Endodermal cell (in vitro differentiated cells): ENCODE data around the gene TREH. TPM values are rescaled to one million over a fixed set of nuclear protein-coding genes. Genes with fewer than 3 reads are reported as not detected.
A peak's percentile ranks its signal among the peaks of the same experiment; 100 is the strongest.

ENCODE experiments used
- DNase-seq: peaks from one replicate; pipeline ENCODE4 v3.0.0-alpha.2; 2017
- H3K27ac ChIP-seq: 2 replicates; pipeline ENCODE4 v1.5.1; 2013; ENCODE audit warnings: mild to moderate bottlenecking, low read depth, low read length, moderate library complexity
- H3K27me3 ChIP-seq: 2 replicates; pipeline ENCODE4 v1.6.1; 2013; ENCODE audit warnings: mild to moderate bottlenecking, low read length, moderate library complexity; ENCODE audit not compliant: insufficient read depth, control insufficient read depth, poor library complexity, severe bottlenecking
- H3K36me3 ChIP-seq: 2 replicates; pipeline ENCODE4 v1.7.0; 2013; ENCODE audit warnings: mild to moderate bottlenecking, low read length, moderate library complexity; ENCODE audit not compliant: control insufficient read depth, insufficient read depth
- H3K4me1 ChIP-seq: one replicate; pipeline ENCODE4 v1.7.0; 2013; ENCODE audit warnings: low read length; ENCODE audit not compliant: control insufficient read depth, insufficient read depth
- H3K4me3 ChIP-seq: 2 replicates; pipeline ENCODE4 v1.5.1; 2013; ENCODE audit warnings: mild to moderate bottlenecking, low read length, moderate library complexity
- H3K9ac ChIP-seq: 2 replicates; pipeline ENCODE4 v1.6.1; 2013; ENCODE audit warnings: mild to moderate bottlenecking, low read length, moderate library complexity; ENCODE audit not compliant: poor library complexity, severe bottlenecking; ENCODE audit errors: extremely low read depth
- H3K9me3 ChIP-seq: 2 replicates; pipeline ENCODE4 v1.6.1; 2013; ENCODE audit warnings: mild to moderate bottlenecking, low read length, moderate library complexity; ENCODE audit not compliant: control insufficient read depth
- H3K27ac Mint-ChIP-seq: 2 replicates; pipeline ENCODE4 v1.8.0; 2020; ENCODE audit warnings: mixed read lengths
- H3K27me3 Mint-ChIP-seq: 2 replicates; pipeline ENCODE4 v1.8.0; 2021; ENCODE audit warnings: mild to moderate bottlenecking, mixed read lengths; ENCODE audit not compliant: insufficient read depth
- H3K36me3 Mint-ChIP-seq: 2 replicates; pipeline ENCODE4 v1.8.0; 2020; ENCODE audit warnings: low read depth, mixed read lengths
- H3K4me1 Mint-ChIP-seq: 2 replicates; pipeline ENCODE4 v1.8.0; 2020; ENCODE audit warnings: mixed read lengths
- H3K4me3 Mint-ChIP-seq: 2 replicates; pipeline ENCODE4 v1.8.0; 2020; ENCODE audit warnings: mild to moderate bottlenecking, moderate library complexity, mixed read lengths
- H3K9me3 Mint-ChIP-seq: 2 replicates; pipeline ENCODE4 v1.8.0; 2020; ENCODE audit warnings: mild to moderate bottlenecking, mixed read lengths
- CTCF ChIP-seq: fragments of 200-600 bp; sonication (generic); conservative IDR thresholded peaks from 2 replicates; pipeline ENCODE4 v1.5.0; 2021; ENCODE audit warnings: antibody characterized with exemption, mild to moderate bottlenecking
- WGBS, 2 experiments: methylation state at CpG; one replicate each; pipeline versions ENCODE4 v1.1.5 to v1.1.7; 2013; ENCODE audit warnings: missing lambda C conversion rate in 2 of 2, mixed read lengths in 1 of 2; ENCODE audit not compliant: insufficient coverage in 1 of 2, insufficient read length in 1 of 2; 5-methylcytosine and 5-hydroxymethylcytosine counted together
- total RNA-seq, 2 donors: library from RNA; stranded (reverse); fragmentation: NEBNext Ultra II Directional in 1 of 2; extraction: Animal tissue kit (Norgen Biotek cat#: 25700) in 1 of 2; gene quantifications; 2 replicates in 1 of 2; 3 replicates in 1 of 2; pipeline ENCODE4 v1.2.1, GENCODE V29; 2021

The TREH gene
- total RNA-seq, 2 donors from 2014 or later = not detected

GRCh38 chr11:118660681-118661424 is 18.6 kb downstream of the TREH start:
- Mint-ChIP-seq H3K27me3 (no peaks in the 10 kb centered on the region), H3K4me1 (peaks cover 14% of the 10 kb centered on the region), H3K9me3 (no peaks in the 10 kb centered on the region), H3K27ac (no peak overlapping the region), H3K36me3 (peaks cover 4% of the 10 kb centered on the region), H3K4me3 (no peak overlapping the region)
- no peak for DNase-seq
- H3K27me3 ChIP-seq = no peaks in the 10 kb centered on the region
- no peak for TF ChIP-seq CTCF
- H3K4me3 ChIP-seq = no peak overlapping the region
- no peaks in the 10 kb centered on the region for H3K4me1 ChIP-seq
- no peaks in the 10 kb centered on the region for H3K36me3 ChIP-seq
- H3K9me3 ChIP-seq = no peaks in the 10 kb centered on the region
- H3K27ac ChIP-seq = no peak overlapping the region
- no peak overlapping the region for H3K9ac ChIP-seq
- 88 to 92% methylated on average over 7 of the region's 7 CpGs for WGBS, 2 experiments

GRCh38 chr11:118659953-118660680 is 19.3 kb downstream of the TREH start:
- DNase-seq = peak; percentile 58
- peaks cover 2% of the 10 kb centered on the region for H3K36me3 ChIP-seq
- no peaks in the 10 kb centered on the region for H3K27me3 ChIP-seq
- H3K27me3 Mint-ChIP-seq = no peaks in the 10 kb centered on the region
- 90% methylated on average over 10 to 14 of the region's 14 CpGs for WGBS, 2 experiments
- H3K4me1 Mint-ChIP-seq = peaks cover 14% of the 10 kb centered on the region
- no peaks in the 10 kb centered on the region for H3K4me1 ChIP-seq
- no peak overlapping the region for H3K4me3 ChIP-seq
- no peaks in the 10 kb centered on the region for H3K9me3 Mint-ChIP-seq
- no peak for TF ChIP-seq CTCF
- no peak overlapping the region for H3K4me3 Mint-ChIP-seq
- no peak overlapping the region for H3K27ac Mint-ChIP-seq
- no peak overlapping the region for H3K9ac ChIP-seq
- H3K27ac ChIP-seq = no peak overlapping the region
- H3K36me3 Mint-ChIP-seq = peaks cover 8% of the 10 kb centered on the region
- H3K9me3 ChIP-seq = no peaks in the 10 kb centered on the region

- Mint-ChIP-seq H3K27ac (no peak overlapping the region), H3K4me1 (peaks cover 14% of the 10 kb centered on the region), H3K27me3 (no peaks in the 10 kb centered on the region), H3K9me3 (no peaks in the 10 kb centered on the region), H3K36me3 (peaks cover 8% of the 10 kb centered on the region), H3K4me3 (no peak overlapping the region)
- peak; percentile 99 for DNase-seq
- Histone ChIP-seq H3K4me3 (no peak overlapping the region), H3K27ac (peak overlapping the region; percentile 24), H3K9me3 (no peaks in the 10 kb centered on the region), H3K27me3 (no peaks in the 10 kb centered on the region), H3K9ac (no peak overlapping the region), H3K36me3 (peaks cover 6% of the 10 kb centered on the region), H3K4me1 (no peaks in the 10 kb centered on the region)
- WGBS, 2 experiments = 31 to 33% methylated on average over 18 to 26 of the region's 26 CpGs
- peak; percentile 98 for TF ChIP-seq CTCF
These were observed 20.0 kb downstream of the TREH start for GRCh38 chr11:118659314-118659952.
